Hematopoietic multipotent progenitor cell treated with erythropoietin and hydrocortisone succinate and interleukin-3 and kit ligand, for 17 days (in vitro differentiated cells): ENCODE results near the gene UST.
"Not testable (repeated sequence)": the region's sequence is repeated elsewhere in the genome, so short reads cannot be mapped to it uniquely, and the experiment has no call there.

ENCODE experiments used
- DNase-seq: peaks from one replicate; pipeline ENCODE4 v3.0.0-alpha.2; 2015; ENCODE audit warnings: low spot score

The UST gene

DNA sequence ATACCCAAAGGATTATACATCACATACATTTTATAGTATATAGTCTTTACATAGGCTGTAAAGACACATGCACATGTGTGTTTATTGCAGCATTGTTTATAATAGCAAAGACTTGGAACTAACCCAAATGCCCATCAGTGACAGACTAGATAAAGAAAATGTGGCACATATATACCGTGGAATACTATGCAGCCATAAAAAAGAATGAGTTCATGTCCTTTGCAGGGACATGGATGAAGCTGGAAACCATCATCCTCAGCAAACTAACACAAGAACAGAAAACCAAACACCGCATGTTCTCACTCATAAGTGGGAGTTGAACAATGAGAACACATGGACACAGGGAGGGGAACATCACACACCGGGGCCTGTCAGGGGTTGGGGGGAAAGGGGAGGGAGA is 231.5 kb downstream of the UST start:
- not testable (repeated sequence) for DNase-seq

DNA sequence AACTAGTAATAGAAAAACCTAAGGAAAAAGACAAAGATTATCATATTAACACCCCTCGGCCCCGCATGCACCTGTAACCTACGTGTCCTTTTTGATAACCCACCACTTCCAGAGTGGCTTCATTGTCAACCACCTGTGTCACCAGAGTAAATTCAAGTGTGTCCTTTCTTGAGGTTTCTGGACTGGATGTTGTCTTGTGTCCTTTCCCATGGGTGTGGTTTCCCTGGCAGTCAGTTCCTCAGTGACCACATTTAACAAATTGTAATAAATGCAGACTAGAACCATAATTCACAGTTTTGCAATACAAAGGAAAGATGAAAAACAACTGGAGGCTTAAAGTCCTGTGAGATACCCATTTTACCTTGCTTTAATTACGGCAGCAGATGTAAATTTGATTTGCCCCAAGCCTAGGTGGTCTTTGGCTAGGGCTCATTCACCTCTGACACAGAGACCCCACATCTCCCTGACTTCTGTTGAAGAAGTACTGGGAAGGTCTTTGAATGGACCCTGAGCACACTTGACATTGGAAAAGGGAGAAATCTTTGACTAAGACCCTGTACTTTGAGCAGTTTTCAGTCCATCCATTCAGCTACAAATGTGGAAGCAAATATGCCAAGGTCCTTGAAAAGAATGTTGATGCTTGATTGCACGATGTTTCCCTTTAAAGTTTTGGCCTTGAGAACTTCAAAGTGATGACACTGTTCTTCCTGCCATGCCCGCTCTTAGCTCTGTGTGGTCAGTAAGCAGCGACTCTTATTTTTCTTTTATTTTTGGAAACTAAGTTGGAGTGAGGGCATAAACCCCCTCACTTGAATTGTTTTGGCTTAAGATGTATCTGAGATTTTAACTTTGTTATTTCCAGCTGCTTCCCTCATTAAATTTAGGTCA is 232.4 kb downstream of the UST start:
- DNase-seq, result no peak

DNA sequence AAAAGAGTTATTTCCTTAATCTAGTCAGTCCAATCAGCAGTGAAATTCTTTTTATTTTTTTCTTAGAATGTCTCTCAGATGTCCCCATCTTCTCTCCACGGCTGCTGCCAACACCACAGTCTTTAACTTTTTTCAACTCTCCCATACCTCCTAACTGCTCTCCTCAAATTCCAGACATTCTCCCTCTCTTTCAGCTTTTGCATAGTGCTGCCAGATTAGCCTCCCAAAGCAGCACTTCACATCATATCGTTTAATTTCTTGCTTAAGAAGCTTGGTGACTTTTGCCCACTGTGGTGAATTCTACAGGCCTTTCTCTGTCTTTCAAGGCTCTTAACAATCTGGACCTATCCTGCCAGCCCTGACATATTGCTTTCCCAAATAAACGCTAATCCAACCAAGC is 233.4 kb downstream of the UST start:
- no peak for DNase-seq

DNA sequence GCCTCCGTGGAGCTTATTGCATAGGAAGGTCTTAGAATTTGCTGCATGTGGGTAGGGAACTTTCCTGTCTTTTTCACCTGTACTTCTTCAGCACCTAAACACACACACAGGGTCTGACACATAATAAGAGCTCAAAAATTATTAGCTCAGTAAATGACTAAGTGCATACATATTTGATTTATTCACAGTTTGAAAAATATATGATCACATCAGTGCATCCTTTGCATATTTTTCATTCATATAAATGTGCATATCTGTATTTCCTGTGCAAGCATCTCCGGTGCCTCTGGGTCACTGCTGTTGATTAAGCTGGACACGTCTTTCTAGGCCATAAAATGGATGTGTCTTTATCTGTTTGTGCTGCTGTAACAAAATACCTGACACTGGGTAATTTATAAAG is 234.7 kb downstream of the UST start:
- no peak for DNase-seq

DNA sequence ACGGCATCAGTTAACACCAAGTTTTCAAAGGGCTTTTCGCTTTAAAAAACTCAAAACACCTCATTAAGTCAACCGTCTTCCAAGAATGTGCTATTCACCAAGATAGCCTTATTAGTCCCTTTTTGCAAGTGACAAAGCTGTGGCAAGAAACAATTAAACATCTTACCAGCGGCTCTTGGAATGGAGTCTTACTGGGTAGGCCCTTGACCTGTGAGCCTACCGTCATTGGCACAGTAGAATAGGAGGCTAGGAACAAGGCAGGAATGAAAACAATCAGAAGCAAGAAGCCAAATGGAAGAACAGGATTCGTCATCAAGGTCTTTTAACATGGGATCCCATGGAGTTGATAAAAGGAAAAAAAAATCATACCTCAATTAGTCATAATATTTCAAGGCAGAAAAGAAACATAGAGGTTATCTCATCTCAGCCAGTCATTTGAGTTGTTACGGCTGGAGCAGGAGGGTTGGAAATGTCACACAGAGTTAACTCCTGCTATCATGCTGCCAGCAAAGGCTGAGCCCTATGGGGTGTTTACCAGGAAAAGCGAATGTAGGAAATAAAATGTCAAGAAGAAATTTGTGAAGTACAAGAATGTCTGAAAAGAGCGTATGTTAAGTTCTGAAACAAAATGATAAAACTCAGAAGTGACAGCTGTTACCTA is 236.4 kb downstream of the UST start:
- DNase-seq, result no peak

DNA sequence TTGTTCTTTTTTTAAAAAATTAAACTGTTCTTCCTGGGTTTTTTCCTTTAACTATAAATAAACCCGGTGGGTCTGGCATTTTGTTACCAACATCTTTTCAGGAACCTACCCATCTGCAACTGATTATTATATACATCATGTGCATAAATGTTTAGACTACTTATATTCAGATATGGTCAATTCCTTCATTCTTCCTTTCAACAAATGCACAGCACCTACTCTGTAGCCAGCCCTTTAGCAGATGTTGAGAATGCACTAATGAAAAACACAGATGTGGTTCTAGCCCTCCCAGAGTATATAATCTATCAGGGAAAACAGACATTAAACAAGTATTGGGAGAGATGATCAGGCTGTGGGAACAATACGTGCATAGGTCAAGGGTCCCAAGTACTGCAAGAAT is 237.1 kb downstream of the UST start:
- DNase-seq, result no peak

DNA sequence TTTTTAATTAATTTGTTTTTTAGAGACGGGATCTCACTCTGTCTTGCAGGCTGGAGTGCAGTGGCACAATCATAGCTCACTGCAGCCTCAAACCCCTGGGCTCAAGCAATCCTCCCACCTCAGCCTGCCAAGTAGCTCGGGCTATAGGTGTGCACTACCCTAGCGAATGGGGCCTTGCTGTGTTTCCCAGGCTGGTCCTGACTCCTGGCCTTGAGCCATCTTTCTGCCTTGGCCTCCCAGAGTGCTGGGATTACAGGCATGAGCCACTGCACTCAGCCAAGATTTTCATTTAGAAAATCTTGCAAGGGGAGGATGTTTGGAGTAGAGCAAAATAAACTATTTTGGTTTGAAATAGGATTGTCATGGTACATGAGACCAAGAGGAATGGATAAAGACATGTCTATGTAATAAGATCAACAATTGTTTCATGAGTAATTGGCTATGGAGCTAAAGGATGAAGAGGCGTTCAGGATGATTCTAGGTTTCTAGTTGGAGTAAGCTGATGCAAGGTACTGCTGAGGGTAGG is 237.8 kb downstream of the UST start:
- DNase-seq, result no peak

DNA sequence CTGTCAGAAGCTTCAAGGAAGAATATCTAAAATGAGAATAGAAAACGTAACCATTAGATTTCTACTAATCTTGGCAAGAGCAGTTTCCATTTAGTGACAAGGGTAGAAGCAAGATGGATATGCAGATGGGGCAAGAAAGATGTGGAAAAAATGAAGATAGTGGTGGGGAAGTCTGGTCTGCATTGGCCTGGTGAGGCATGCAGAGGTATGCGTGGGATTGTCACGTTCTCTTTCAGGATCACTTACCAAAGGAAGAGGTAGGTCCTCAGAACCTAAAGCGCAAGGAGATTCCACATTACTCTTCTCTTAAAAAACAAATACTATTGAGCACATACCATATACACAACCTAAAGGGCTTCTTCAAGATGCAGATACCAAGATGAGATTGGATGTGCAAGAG is 238.7 kb downstream of the UST start:
- DNase-seq, result no peak

DNA sequence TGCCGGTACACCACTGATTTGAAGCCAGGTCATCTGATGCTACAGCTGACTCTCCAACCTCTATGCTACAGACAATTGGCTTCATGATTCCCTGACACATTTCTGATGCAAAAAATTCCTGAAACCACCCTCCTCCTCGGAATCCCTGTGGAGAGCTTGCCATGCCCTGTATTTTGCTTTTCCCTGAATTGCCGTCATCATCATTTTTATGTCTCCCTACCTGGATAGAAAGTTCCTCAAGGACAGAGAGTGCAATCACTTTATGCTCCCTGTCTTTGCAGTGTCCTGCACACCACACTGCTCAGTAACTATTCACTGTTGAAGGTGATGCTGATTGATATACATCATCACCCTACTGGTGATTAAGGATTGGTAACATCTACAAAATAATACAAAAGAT is 239.8 kb downstream of the UST start:
- DNase-seq, result no peak

DNA sequence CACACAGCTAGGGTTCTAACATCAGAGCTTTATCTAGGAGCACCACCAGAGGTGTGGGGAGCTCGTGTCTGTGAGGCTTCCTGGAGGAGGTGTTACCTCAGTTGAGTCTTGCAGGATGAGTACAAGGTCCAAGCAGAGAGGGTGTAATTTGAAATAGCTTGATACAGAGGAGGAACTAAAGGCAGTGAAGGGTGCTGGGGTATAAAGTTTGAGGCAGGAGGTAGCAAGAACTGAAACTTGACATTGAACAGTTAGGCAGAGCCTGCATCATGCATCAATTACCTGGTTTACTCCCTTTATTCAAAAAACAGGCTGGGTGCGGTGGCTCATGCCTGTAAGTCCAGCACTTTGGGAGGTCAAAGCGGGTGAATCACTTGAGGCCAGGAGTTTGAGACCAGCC is 241.2 kb downstream of the UST start:
- no peak for DNase-seq

DNA sequence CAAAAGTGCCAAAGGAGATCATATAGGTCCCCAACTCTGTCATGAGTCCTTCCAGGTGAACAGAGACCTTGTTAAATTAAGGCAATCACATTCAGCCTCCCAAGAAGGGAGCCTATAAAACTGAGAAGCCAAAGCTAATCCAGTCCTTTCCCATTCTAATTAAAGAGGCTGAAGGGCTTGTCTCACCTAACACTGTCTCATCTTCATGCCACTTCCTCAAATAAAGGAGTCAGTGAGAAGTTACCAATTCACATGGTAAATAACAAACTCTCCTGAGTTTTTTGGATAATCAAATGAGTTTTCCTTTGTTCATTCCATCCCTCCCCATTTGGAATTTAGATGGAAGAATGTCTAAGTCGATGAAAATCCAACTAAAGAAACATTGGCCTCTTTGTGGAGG is 242.8 kb downstream of the UST start:
- DNase-seq, result no peak

DNA sequence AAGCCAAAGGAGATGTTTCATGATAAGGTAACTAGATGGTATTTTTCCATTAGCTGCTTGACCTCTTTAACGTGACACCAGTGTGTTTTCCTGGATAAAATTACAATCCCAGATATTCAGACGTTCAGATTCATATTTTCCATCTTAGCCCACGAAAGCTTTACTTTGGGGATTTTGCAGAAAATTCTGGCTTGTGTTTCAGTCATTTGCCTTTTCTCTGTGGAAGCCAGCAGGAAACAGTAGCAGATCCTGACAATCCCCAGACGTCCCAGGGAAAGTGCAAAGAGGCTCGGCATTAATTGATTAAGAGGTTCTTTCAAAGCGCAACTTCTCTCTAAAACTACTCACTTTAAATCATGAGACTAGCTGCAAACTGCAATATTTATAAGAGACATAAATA is 243.6 kb downstream of the UST start:
- DNase-seq, result no peak

DNA sequence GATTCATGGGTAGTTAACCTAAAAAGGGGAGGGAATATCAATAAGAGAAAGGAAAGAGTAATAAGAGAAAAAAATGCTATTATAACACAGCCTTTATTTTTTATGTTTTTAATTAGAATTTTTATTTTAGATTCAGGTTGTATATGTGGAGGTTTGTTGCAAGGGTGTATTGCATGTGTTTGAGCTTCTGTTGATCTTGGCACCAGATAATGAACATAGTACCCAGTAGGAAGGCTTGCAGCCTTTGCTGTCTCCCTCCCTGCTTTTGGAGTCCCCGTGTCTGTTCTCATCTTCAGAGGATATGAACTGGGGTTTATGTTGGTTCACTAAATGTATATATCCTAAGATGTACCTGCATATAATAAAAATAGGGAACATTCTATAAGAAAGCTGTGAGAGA is 250.0 kb downstream of the UST start:
- DNase-seq, result no peak

DNA sequence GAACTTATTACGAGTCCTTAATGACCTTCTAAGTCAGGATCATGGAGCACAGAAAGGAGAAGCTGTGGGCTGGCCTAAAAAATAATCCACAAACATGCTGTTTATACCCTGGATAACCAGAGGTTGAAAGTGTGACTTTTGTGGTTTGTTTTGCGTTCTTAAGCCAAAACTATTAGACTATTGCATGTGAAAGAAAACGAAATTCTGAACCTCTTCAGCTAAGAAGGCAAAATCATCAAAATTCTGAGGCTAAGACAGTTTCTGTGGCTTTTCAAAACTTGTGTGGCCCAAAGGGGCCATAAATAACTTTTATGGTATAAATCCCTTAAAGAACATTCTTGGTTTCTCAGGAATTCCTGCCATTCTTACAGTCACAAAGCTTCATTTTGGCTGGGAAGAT is 251.0 kb downstream of the UST start:
- no peak for DNase-seq

DNA sequence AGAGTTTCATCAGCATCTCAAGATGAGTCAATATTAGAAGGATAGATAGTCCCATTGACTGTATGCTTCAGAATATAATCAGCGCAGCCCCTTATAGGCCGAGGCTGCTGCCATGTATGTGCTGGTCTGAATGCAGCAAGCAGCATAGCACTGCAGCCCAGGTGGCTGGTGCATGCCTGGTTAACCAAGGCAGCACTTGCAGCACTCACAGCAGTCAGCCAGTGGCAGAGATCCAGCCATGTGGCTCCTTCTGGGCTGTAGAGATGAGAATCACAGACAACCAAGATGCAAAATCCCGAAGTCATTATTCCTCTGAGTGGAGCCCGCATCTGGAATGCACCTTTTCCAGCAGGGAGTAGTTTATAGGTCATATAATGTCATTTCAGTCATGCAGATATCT is 251.9 kb downstream of the UST start:
- DNase-seq, result no peak

DNA sequence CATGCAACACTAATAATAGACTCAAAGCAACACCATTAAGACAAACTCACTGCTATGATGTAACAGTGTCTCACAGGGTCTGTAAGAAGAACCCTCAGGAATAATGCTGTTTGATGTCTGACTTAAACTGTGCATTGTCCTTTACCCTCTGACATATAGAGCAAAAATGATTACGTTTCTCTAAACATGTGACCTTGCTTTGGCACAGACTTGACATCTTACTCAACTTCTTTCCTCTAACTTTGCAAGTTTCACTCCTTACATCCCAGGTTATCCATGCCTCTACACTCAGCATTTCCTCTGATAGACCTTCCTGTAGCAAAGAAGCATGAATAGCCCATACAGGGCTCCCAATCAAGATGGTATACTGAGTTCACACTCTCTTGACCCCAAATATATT is 252.7 kb downstream of the UST start:
- no peak for DNase-seq

DNA sequence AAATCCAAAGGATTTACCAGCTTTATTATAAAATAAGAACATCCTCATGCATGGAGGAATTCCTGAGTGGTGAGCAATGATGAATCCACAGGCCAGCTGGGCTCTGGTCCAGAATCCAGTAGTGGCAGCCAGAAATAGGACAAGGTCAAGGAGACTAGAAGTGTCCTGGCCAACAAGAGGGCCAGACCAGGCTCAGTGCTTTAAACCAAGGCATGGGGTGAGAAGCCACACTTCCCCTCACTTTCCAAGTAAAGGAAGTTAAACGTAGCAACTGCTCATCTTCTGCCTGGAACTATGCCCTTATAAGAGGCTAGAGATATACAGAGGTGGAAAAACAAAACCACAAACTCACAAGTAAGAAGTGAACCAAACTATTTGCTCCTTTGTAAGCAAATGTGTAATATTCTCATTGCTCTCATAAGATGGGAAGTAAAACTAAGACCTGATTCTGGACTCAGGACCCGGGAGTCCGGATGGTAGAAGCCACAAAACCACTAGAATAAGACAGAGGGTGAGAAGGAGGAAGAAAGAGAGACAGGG is 253.2 kb downstream of the UST start:
- DNase-seq, result no peak

DNA sequence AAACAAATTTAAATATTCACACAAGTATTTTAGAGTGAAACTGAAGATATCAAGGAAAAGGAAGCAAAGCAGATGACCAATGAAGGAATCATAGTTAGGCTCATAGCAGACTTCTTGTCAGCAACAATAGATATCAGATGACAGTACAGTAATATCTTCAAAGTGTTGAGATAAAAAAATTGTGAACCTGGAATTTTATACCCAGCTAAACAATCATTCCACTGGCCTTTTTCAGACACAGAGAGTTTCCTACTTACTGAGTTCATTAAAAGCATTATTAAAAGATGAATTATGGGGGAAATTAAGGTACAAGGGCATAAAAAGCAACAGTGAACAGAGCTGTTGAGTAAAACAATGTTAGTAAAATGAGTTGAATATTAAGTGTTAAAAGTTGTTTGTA is 254.6 kb downstream of the UST start:
- DNase-seq, result no peak

DNA sequence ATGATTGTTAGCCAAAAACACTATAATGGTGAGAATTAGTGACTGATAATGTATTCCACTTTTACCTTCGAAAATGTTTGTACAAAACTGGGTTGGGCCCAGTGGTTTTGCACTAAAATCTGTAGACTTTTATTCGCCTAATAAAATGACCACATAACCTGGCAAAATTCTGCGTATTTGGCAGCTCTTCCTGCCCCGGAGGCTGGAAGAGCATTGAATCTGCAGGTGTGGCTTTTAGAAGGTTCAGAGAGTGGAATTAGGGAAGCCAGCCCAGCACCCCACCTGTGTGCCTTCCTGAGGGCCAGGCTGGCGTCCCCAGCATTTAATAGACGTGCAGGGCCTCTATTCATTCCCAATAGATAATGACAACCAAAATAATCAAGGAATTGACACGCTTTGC is 256.7 kb downstream of the UST start:
- DNase-seq, result no peak

DNA sequence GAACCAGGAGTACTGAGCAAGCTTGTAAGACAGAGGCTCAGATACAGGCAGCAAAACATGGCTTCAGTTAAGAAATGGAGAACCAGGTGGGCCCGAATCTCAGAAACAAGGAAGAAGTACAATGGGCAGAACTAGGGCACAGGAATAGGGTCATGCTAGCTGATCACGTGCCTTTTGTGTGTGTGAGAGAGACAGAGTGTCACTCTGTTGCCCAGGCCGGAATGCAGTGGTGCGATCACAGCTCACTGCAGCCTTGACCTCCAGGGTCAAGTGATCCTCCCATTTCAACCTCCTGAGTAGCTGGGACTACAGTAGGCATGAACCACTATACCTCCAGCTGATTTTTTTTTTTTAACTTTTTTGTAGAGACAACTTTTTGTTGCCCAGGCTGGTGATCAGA is 257.8 kb downstream of the UST start:
- no peak for DNase-seq

DNA sequence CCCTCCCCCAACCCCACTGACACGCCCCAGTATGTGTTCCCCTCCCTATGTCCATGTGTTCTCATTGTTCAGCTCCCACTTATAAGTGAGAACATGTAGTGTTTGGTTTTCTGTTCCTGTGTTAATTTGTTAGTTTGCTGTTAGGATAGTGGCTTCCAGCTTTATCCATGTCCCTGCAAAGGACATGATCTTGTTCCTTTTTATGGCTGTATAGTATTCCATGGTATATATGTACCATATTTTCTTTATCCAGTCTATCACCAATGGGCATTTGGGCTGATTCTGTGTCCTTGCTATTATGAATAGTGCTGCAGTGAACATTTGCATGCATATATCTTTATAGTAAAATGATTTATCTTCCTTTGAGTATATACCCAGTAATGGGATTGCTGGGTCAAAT is 259.4 kb downstream of the UST start:
- not testable (repeated sequence) for DNase-seq

DNA sequence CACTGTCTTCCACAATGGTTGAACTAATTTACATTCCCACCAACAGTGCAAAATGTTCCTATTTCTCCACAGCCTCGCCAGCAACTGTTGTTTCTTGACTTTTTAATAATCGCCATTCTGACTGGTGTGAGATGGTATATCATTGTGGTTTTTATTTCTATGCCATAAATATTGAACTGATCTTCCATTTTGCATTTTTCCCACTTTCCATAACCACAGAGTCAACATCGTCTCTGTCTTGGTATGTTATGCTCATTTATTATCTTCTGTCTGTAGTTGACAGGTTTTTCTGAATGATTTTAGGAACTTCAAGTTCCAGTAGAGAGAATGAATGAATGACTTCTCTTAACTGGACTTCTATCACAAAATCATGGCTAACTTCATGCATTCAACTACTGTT is 259.8 kb downstream of the UST start:
- DNase-seq, result no peak

DNA sequence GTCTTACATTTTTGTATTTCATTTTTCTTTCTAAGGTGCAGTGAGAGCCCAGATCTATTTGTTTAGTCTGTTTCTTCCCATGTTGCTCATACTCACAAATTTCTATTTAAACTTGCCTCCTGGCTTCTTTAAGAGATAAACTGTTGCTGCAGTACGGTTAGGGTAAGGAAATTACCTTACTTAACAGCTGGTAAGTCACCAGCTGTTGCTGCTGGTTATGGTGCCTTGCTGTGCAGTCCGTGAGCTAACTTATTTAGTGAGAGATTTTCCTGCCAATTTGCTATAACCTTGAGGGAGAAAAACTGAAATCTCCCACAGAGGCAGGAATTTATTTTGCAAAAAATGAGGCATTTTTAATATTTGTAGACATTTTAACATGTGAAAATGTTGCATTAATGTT is 261.0 kb downstream of the UST start:
- no peak for DNase-seq
